ENCODE data around the gene MTIF3. TPM values are rescaled to one million over a fixed set of nuclear protein-coding genes. Genes with fewer than 3 reads are reported as not detected.

Gene MTIF3
- total RNA-seq, 2 donors from 2014 or later, result 113 to 252 TPM

- no peak for TF ChIP-seq CTCF (IDR thresholded peaks at IDR 0.05)
- H3K36me3 ChIP-seq, result no peaks in the 10 kb centered on the region
- no peaks in the 10 kb centered on the region for H3K27me3 ChIP-seq
- no peak overlapping the region for H3K27ac ChIP-seq
- no peak for DNase-seq (ENCODE audit: low spot score)
- H3K4me3 ChIP-seq, result no peak overlapping the region
- H3K4me1 ChIP-seq, result peaks cover 0 to 13% of the 10 kb centered on the region in 2 donors
- H3K9me3 ChIP-seq, result no peaks in the 10 kb centered on the region
These were observed 16.1 kb upstream of the MTIF3 start for GRCh38 chr13:27466513-27466912.

GRCh38 chr13:27465611-27466010 lies 15.2 kb upstream of the MTIF3 start:
- no peak for TF ChIP-seq CTCF (IDR thresholded peaks at IDR 0.05)
- H3K9me3 ChIP-seq, result no peaks in the 10 kb centered on the region
- peaks cover 0 to 13% of the 10 kb centered on the region in 2 donors for H3K4me1 ChIP-seq
- no peaks in the 10 kb centered on the region for H3K36me3 ChIP-seq
- H3K4me3 ChIP-seq, result no peak overlapping the region
- no peaks in the 10 kb centered on the region for H3K27me3 ChIP-seq
- DNase-seq (ENCODE audit: low spot score), result no peak
- H3K27ac ChIP-seq, result no peak overlapping the region

DNA sequence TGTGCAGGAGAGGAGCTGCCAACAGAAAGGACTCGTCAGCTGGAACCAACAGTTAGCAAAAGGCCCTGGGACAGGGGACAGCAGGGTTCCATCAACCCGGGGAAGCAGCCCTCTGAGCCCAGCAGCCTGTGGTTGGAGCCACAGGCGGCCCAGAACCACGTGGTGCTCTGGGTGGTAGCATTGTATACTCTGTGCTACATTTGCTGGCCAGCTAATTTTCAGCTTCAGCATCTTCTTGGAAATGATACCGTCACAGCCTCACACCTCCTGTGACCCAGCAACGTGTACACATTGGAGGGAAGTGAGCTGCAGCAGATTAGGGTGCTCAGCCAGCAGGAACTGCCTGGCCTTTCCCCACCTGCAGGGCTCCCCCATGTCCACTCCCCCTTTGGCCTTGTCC lies 13.1 kb upstream of the MTIF3 start:
- no peak for DNase-seq (ENCODE audit: low spot score)
- H3K9me3 ChIP-seq, result no peaks in the 10 kb centered on the region
- H3K27ac ChIP-seq, result no peak overlapping the region
- H3K4me3 ChIP-seq, result no peak overlapping the region
- no peaks in the 10 kb centered on the region for H3K27me3 ChIP-seq
- TF ChIP-seq CTCF (IDR thresholded peaks at IDR 0.05), result no peak
- H3K4me1 ChIP-seq, result peaks cover 0 to 13% of the 10 kb centered on the region in 2 donors
- H3K36me3 ChIP-seq, result no peaks in the 10 kb centered on the region

DNA sequence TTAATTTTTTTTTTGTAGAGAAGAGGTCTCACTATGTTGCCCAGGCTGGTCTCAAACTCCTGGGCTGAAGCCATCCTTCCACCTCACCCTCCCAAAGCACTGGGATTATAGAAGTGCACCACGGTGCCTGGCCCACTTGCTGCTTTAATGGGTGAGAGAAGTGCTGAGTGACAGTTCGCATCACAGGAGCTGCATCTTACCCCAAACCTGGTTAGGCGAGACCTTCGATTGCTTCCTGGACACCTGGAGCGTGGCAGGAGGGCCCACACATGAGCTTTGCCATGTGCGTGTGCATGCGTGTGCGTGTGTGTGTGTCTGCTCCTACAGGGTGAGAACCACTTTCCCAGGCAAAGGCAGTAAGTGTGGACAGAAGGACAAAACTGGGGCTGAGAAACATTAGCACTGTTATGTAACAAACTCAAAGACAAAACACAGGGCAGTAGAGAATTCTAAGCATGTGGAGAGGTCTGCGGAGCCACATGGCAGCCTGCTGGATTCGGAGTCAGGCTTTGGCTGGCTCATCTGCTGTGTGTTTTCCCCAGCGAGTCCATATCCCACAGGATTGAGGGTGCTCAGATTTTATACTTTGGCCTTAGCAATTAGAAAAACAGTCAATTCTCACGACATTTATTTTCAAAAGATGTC lies 11.7 kb upstream of the MTIF3 start:
- no peak for DNase-seq (ENCODE audit: low spot score)
- Histone ChIP-seq H3K4me3 (no peak overlapping the region), H3K9me3 (no peaks in the 10 kb centered on the region), H3K27ac (no peak overlapping the region), H3K27me3 (no peaks in the 10 kb centered on the region), H3K36me3 (no peaks in the 10 kb centered on the region), H3K4me1 (peaks cover 0 to 10% of the 10 kb centered on the region in 2 donors)
- no peak for TF ChIP-seq CTCF (IDR thresholded peaks at IDR 0.05)

- no peak overlapping the region for H3K27ac ChIP-seq
- no peaks in the 10 kb centered on the region for H3K9me3 ChIP-seq
- H3K27me3 ChIP-seq, result no peaks in the 10 kb centered on the region
These were observed 5.0 kb upstream of the MTIF3 start for GRCh38 chr13:27455331-27455855.

More at GRCh38 chr13:27455331-27455855, 5.0 kb upstream of the MTIF3 start:
- Histone ChIP-seq H3K4me3 (peak overlapping the region in 1 of 2 donors; percentile 19), H3K36me3 (no peaks in the 10 kb centered on the region), H3K4me1 (peaks cover 0 to 9% of the 10 kb centered on the region in 2 donors)
- no peak for TF ChIP-seq CTCF (IDR thresholded peaks at IDR 0.05)
- DNase-seq (ENCODE audit: low spot score), result no peak
